SK-N-SH (cell line): ENCODE measurements around the gene DPF3. TPM values are rescaled to one million over a fixed set of nuclear protein-coding genes. Genes with fewer than 3 reads are reported as not detected.

Source experiments
- CTCF ChIA-PET: fragments of 300-600, 350-600 bp; formaldehyde crosslinking; extraction: SDS; loops from one replicate; lab custom pipeline; 2021; lab: Yijun Ruan, JAX
- POLR2A ChIA-PET: fragments of 350-600 bp; sonication (Branson Sonifier 250); formaldehyde crosslinking; extraction: SDS; loops from one replicate; lab custom pipeline; 2020; ENCODE audit warnings: antibody characterized with exemption, inconsistent platforms; lab: Yijun Ruan, JAX
- DNase-seq: peaks from one replicate; pipeline ENCODE4 v3.0.0; 2012
- H2AFZ ChIP-seq: fragments of 200-600 bp; sonication (generic); 2 replicates; pipeline ENCODE4 v1.8.1; 2016; ENCODE audit warnings: antibody characterized with exemption, mild to moderate bottlenecking, low read depth
- H3F3A ChIP-seq: fragments of 200-600 bp; sonication (generic); replicated peaks from 2 replicates; pipeline ENCODE3; 2016; ENCODE audit warnings: antibody characterized with exemption, mild to moderate bottlenecking; ENCODE audit not compliant: insufficient read depth
- H3K27ac ChIP-seq, 2 experiments: fragments of 200-500 bp in 1 of 2; fragments of 200-600 bp in 1 of 2; sonication (Bioruptor generic) in 1 of 2; sonication (generic), shearing (Covaris generic) in 1 of 2; 2 replicates each; pipeline versions ENCODE4 v1.5.1 to v1.6.1; 2014 to 2016; ENCODE audit warnings: low read depth in 2 of 2, inconsistent platforms in 1 of 2, low read length in 1 of 2, mild to moderate bottlenecking in 1 of 2, mixed read lengths in 1 of 2
- H3K27me3 ChIP-seq: fragments of 200-600 bp; sonication (generic), shearing (Covaris generic); 2 replicates; pipeline ENCODE4 v1.6.1; 2016; ENCODE audit warnings: mixed run types; ENCODE audit not compliant: insufficient read depth
- H3K36me3 ChIP-seq, 2 experiments: fragments of 200-500 bp in 1 of 2; fragments of 200-600 bp in 1 of 2; sonication (Bioruptor generic) in 1 of 2; sonication (generic) in 1 of 2; replicated peaks in 1 of 2; 2 replicates each; pipeline versions ENCODE3 to v1.5.1; 2014 to 2016; ENCODE audit warnings: low read length in 1 of 2, mild to moderate bottlenecking in 1 of 2; ENCODE audit not compliant: insufficient read depth in 2 of 2, control insufficient read depth in 1 of 2
- H3K4me1 ChIP-seq, 2 experiments: fragments of 200-500 bp in 1 of 2; fragments of 200-600 bp in 1 of 2; sonication (Bioruptor generic) in 1 of 2; sonication (generic), shearing (Covaris generic) in 1 of 2; 2 replicates each; pipeline versions ENCODE4 v1.5.1 to v1.6.1; 2014 to 2016; ENCODE audit warnings: low read depth in 1 of 2, low read length in 1 of 2, mixed run types in 1 of 2; ENCODE audit not compliant: insufficient read depth in 2 of 2, control insufficient read depth in 1 of 2
- H3K4me2 ChIP-seq: fragments of 200-600 bp; sonication (generic), shearing (Covaris generic); 2 replicates; pipeline ENCODE4 v1.6.1; 2017; ENCODE audit warnings: mixed run types
- H3K4me3 ChIP-seq, 2 experiments: fragments of 200-500 bp in 1 of 2; fragments of 200-600 bp in 1 of 2; sonication (Bioruptor generic) in 1 of 2; sonication (generic), shearing (Covaris generic) in 1 of 2; 2 replicates each; pipeline versions ENCODE4 v1.5.1 to v1.8.1; 2014 to 2016; ENCODE audit warnings: low read depth in 2 of 2, inconsistent platforms in 1 of 2, low read length in 1 of 2, mild to moderate bottlenecking in 1 of 2, mixed read lengths in 1 of 2, moderate library complexity in 1 of 2
- H3K79me2 ChIP-seq: fragments of 200-600 bp; sonication (generic); 2 replicates; pipeline ENCODE4 v1.8.1; 2017; ENCODE audit warnings: mild to moderate bottlenecking; ENCODE audit not compliant: insufficient read depth
- H3K9ac ChIP-seq: fragments of 200-600 bp; sonication (generic); 2 replicates; pipeline ENCODE4 v1.6.1; 2017; ENCODE audit warnings: mixed run types
- H3K9me2 ChIP-seq: fragments of 200-600 bp; sonication (generic); 2 replicates; pipeline ENCODE4 v1.6.1; 2017; ENCODE audit warnings: mixed run types
- H3K9me3 ChIP-seq: fragments of 200-600 bp; sonication (generic); 2 replicates; pipeline ENCODE4 v1.6.1; 2017; ENCODE audit warnings: mixed run types, mild to moderate bottlenecking, moderate library complexity
- H4K20me1 ChIP-seq: fragments of 200-600 bp; sonication (generic); 2 replicates; pipeline ENCODE4 v1.6.1; 2017; ENCODE audit warnings: mild to moderate bottlenecking, mixed run types; ENCODE audit not compliant: insufficient read depth
- CHD2 ChIP-seq: fragments of 150-350 bp; IDR thresholded peaks from 2 replicates; pipeline ENCODE4 v1.6.1; 2018; ENCODE audit warnings: low read length; ENCODE audit not compliant: partially characterized antibody
- CTCF ChIP-seq: fragments of 200-600 bp; sonication (generic); IDR thresholded peaks from 2 replicates; pipeline ENCODE4 v1.6.1; 2017; ENCODE audit warnings: antibody characterized with exemption, mild to moderate bottlenecking, moderate library complexity
- ELF1 ChIP-seq: IDR thresholded peaks from 2 replicates; pipeline ENCODE4 v1.4.0; 2012
- FOSL2 ChIP-seq: IDR thresholded peaks from 2 replicates; pipeline ENCODE4 v1.4.0; 2012; ENCODE audit warnings: low read depth, mild to moderate bottlenecking, moderate library complexity, borderline replicate concordance
- FOXM1 ChIP-seq: IDR thresholded peaks from 2 replicates; pipeline ENCODE4 v1.4.0; 2012; ENCODE audit warnings: low read depth, mild to moderate bottlenecking
- GABPA ChIP-seq: IDR thresholded peaks from 2 replicates; pipeline ENCODE4 v1.4.0; 2012; ENCODE audit warnings: low read depth, mild to moderate bottlenecking
- GATA2 ChIP-seq: sonication (generic); formaldehyde crosslinking; IDR thresholded peaks from 2 replicates; pipeline ENCODE4 v1.5.0; 2020; ENCODE audit warnings: mild to moderate bottlenecking, missing genetic modification reagents
- IRF3 ChIP-seq: fragments of 150-350 bp; IDR thresholded peaks from 2 replicates; pipeline ENCODE4 v1.6.1; 2016; ENCODE audit warnings: mild to moderate bottlenecking, low read depth, low read length
- JUND ChIP-seq: IDR thresholded peaks from 2 replicates; pipeline ENCODE4 v1.4.0; 2012
- MAX ChIP-seq: IDR thresholded peaks from 2 replicates; pipeline ENCODE4 v1.4.0; 2012; ENCODE audit warnings: low read depth
- MXI1 ChIP-seq: IDR thresholded peaks from 2 replicates; pipeline ENCODE4 v1.6.1; 2012; ENCODE audit warnings: mild to moderate bottlenecking, low read depth, low read length, improper control_type of control experiment
- RAD21 ChIP-seq: IDR thresholded peaks from 2 replicates; pipeline ENCODE4 v1.6.1; 2012; ENCODE audit warnings: mild to moderate bottlenecking, low read length
- REST ChIP-seq: IDR thresholded peaks from 2 replicates; pipeline ENCODE4 v1.6.1; 2012; ENCODE audit warnings: mild to moderate bottlenecking, low read depth, low read length, moderate library complexity
- RFX5 ChIP-seq: IDR thresholded peaks from 2 replicates; pipeline ENCODE4 v1.6.1; 2012; ENCODE audit warnings: mild to moderate bottlenecking, improper control_type of control experiment, low read length
- SIN3A ChIP-seq: IDR thresholded peaks from 2 replicates; pipeline ENCODE4 v1.6.1; 2012; ENCODE audit warnings: low read depth, mild to moderate bottlenecking, low read length, moderate library complexity, borderline replicate concordance
- SMC3 ChIP-seq: IDR thresholded peaks from 2 replicates; pipeline ENCODE4 v1.6.1; 2012; ENCODE audit warnings: low read depth, low read length, improper control_type of control experiment
- TCF12 ChIP-seq: IDR thresholded peaks from 2 replicates; pipeline ENCODE4 v1.4.0; 2012
- TEAD4 ChIP-seq: IDR thresholded peaks from 2 replicates; pipeline ENCODE4 v1.4.0; 2012; ENCODE audit warnings: mild to moderate bottlenecking, borderline replicate concordance; ENCODE audit not compliant: insufficient read depth
- ZBTB33 ChIP-seq: IDR thresholded peaks from 2 replicates; pipeline ENCODE4 v1.4.0; 2012; ENCODE audit warnings: low read depth, borderline replicate concordance
- WGBS: methylation state at CpG from one replicate; pipeline ENCODE4 v1.1.6; 2017; ENCODE audit warnings: low lambda C conversion rate; 5-methylcytosine and 5-hydroxymethylcytosine counted together
- polyA plus RNA-seq, 3 experiments: library from polyadenylated mRNA; depleted of rRNA; stranded (reverse); fragments of >200 nt; gene quantifications; 2 replicates each; pipeline ENCODE4 v1.2.3, GENCODE V29; 2012

The DPF3 gene
- polyA plus RNA-seq, 1 of the 3 experiments (the other 2 are of a cell fraction) = 2.8 TPM

GRCh38 chr14:72643317-72643801 is 250.5 kb downstream of the DPF3 start (continued):
- TF ChIP-seq GABPA (peak; percentile 46; the same call in 1 of the 2 replicates), SIN3A (no peak), MXI1 (no peak), ZBTB33 (peak; percentile 70), SMC3 (no peak), FOXM1 (no peak), TCF12 (peak; percentile 99), GATA2 (CRISPR knock-in tag) (no peak), FOSL2 (peak; percentile 97)
- TF ChIP-seq, all 33 proteins: peak for 16

- no peaks in the 10 kb centered on the region for H3K9me2 ChIP-seq
- no peak overlapping the region for H3K27ac ChIP-seq
- H4K20me1 ChIP-seq = no peaks in the 10 kb centered on the region
- peaks cover 18% of the 10 kb centered on the region for H3F3A ChIP-seq
- ChIA-PET POLR2A (no interaction called here), CTCF (no interaction called here)
- H3K36me3 ChIP-seq = no peaks in the 10 kb centered on the region
- no peak overlapping the region for H3K4me2 ChIP-seq
- no peaks in the 10 kb centered on the region for H3K27me3 ChIP-seq
- no peak overlapping the region for H3K9ac ChIP-seq
- 93% methylated on average over 8 of the region's 8 CpGs for WGBS
- H3K79me2 ChIP-seq = no peaks in the 10 kb centered on the region
- H3K4me3 ChIP-seq = no peak overlapping the region
- H3K9me3 ChIP-seq = no peaks in the 10 kb centered on the region
- no peak for DNase-seq
- no peak overlapping the region for H2AFZ ChIP-seq
- peaks cover 4 to 15% of the 10 kb centered on the region in 2 experiments; a peak in 3 of 4 replicates for H3K4me1 ChIP-seq
- TF ChIP-seq JUND (no peak), RFX5 (no peak), IRF3 (no peak), MXI1 (no peak), ZBTB33 (no peak), ELF1 (no peak), RAD21 (no peak), MAX (no peak), CTCF (no peak), GABPA (no peak), CHD2 (no peak), TEAD4 (no peak), REST (no peak)
Observed at GRCh38 chr14:72640911-72641485, 252.9 kb downstream of the DPF3 start.
